Measurements from ENCODE around the gene THADA. TPM values are rescaled to one million over a fixed set of nuclear protein-coding genes. Genes with fewer than 3 reads are reported as not detected.

THADA gene
- total RNA-seq, 1 experiment from 2014 or later: 29.5 TPM

- DNase-seq (ENCODE audit: low read depth): no peak
These were observed 82.6 kb downstream of the THADA start for GRCh38 chr2:43513216-43513615.

GRCh38 chr2:43511199-43511598, 84.6 kb downstream of the THADA start:
- DNase-seq (ENCODE audit: low read depth): no peak

GRCh38 chr2:43509886-43510285, 86.0 kb downstream of the THADA start:
- no peak for DNase-seq (ENCODE audit: low read depth)

- no peak for DNase-seq (ENCODE audit: low read depth)
These were observed 87.6 kb downstream of the THADA start for GRCh38 chr2:43508209-43508608.

GRCh38 chr2:43507137-43507536, 88.7 kb downstream of the THADA start:
- peak; percentile 18 for DNase-seq (ENCODE audit: low read depth)

GRCh38 chr2:43495727-43496126, 100.1 kb downstream of the THADA start:
- DNase-seq (ENCODE audit: low read depth): peak; percentile 14

- no peak for DNase-seq (ENCODE audit: low read depth)
These were observed 101.9 kb downstream of the THADA start for GRCh38 chr2:43493954-43494353.

GRCh38 chr2:43491065-43491639, 104.7 kb downstream of the THADA start:
- DNase-seq (ENCODE audit: low read depth): no peak

GRCh38 chr2:43490252-43490786, 105.5 kb downstream of the THADA start:
- DNase-seq (ENCODE audit: low read depth): no peak

GRCh38 chr2:43488737-43489136, 107.1 kb downstream of the THADA start:
- DNase-seq (ENCODE audit: low read depth): no peak

- no peak for DNase-seq (ENCODE audit: low read depth)
These were observed 109.2 kb downstream of the THADA start for GRCh38 chr2:43486603-43487002.

- DNase-seq (ENCODE audit: low read depth): peak; percentile 20
These were observed 111.4 kb downstream of the THADA start for GRCh38 chr2:43484323-43484930.

- DNase-seq (ENCODE audit: low read depth): peak; percentile 28
These were observed 112.9 kb downstream of the THADA start for GRCh38 chr2:43482961-43483360.

GRCh38 chr2:43481927-43482542, 113.8 kb downstream of the THADA start:
- DNase-seq (ENCODE audit: low read depth): no peak

- DNase-seq (ENCODE audit: low read depth): no peak
These were observed 115.0 kb downstream of the THADA start for GRCh38 chr2:43480874-43481273.

GRCh38 chr2:43478412-43479086, 117.3 kb downstream of the THADA start:
- no peak for DNase-seq (ENCODE audit: low read depth)

- DNase-seq (ENCODE audit: low read depth): no peak
These were observed 119.9 kb downstream of the THADA start for GRCh38 chr2:43475922-43476321.

GRCh38 chr2:43475137-43475846, 120.5 kb downstream of the THADA start:
- no peak for DNase-seq (ENCODE audit: low read depth)

GRCh38 chr2:43474273-43474672, 121.6 kb downstream of the THADA start:
- no peak for DNase-seq (ENCODE audit: low read depth)

GRCh38 chr2:43473767-43474166, 122.1 kb downstream of the THADA start:
- no peak for DNase-seq (ENCODE audit: low read depth)

GRCh38 chr2:43472527-43473194, 123.2 kb downstream of the THADA start:
- peak; percentile 26 for DNase-seq (ENCODE audit: low read depth)
